HepG2 (cell line): Measurements from ENCODE around the gene CRB1. TPM values are rescaled to one million over a fixed set of nuclear protein-coding genes. Genes with fewer than 3 reads are reported as not detected.

Experiments
- ELF1 ChIP-seq: sonication (generic); formaldehyde crosslinking; IDR thresholded peaks from 2 replicates; pipeline ENCODE4 v1.4.0; 2020; ENCODE audit warnings: missing genetic modification reagents
- GZF1 ChIP-seq: sonication (generic); formaldehyde crosslinking; IDR thresholded peaks from 2 replicates; pipeline ENCODE4 v1.5.1; 2020; ENCODE audit warnings: mild to moderate bottlenecking, missing genetic modification reagents
- NFE2L1 ChIP-seq: sonication (generic); formaldehyde crosslinking; IDR thresholded peaks from 2 replicates; pipeline ENCODE4 v1.4.0; 2020; ENCODE audit warnings: missing genetic modification reagents, mild to moderate bottlenecking, borderline replicate concordance
- RARA ChIP-seq: IDR thresholded peaks from 2 replicates; pipeline ENCODE4 v1.6.1; 2016; ENCODE audit warnings: missing genetic modification reagents, missing compliant biosample characterization
- ZNF12 ChIP-seq: sonication (generic); formaldehyde crosslinking; IDR thresholded peaks from 2 replicates; pipeline ENCODE4 v1.5.0; 2020; ENCODE audit warnings: missing genetic modification reagents
- ZNF670 ChIP-seq: sonication (generic); formaldehyde crosslinking; IDR thresholded peaks from 2 replicates; pipeline ENCODE4 v1.8.0; 2022; ENCODE audit warnings: mild to moderate bottlenecking, missing genetic modification reagents, borderline replicate concordance
- ZNF775 ChIP-seq: sonication (generic); formaldehyde crosslinking; IDR thresholded peaks from 2 replicates; pipeline ENCODE4 v1.4.0; 2020; ENCODE audit warnings: missing genetic modification reagents, mild to moderate bottlenecking, moderate library complexity, borderline replicate concordance
- polyA plus RNA-seq, 8 experiments: library from polyadenylated mRNA; depleted of rRNA in 3 of 8; stranded (reverse) in 7 of 8; unstranded in 1 of 8; fragments of >200 nt; fragmentation: Illumina TruSeq in 4 of 8; extraction: Trizol in 4 of 8; gene quantifications; 2 replicates each; pipeline versions ENCODE4 v1.2.1 to v1.2.3, GENCODE V29; 2011 to 2016; ENCODE audit warnings: low read depth in 4 of 8, missing spikeins in 1 of 8, mixed read lengths in 1 of 8; ENCODE audit not compliant: insufficient read depth in 1 of 8
- total RNA-seq, 5 experiments: library from RNA; depleted of rRNA; stranded (reverse); fragments of >200 nt; fragmentation: Illumina TruSeq; extraction: Trizol; gene quantifications; 2 replicates each; pipeline ENCODE4 v1.2.3, GENCODE V29; 2016; ENCODE audit warnings: low read depth in 1 of 5
- TF ChIP-seq, protein P1 (sequence below): sonication (generic); formaldehyde crosslinking; IDR thresholded peaks from 2 replicates; pipeline ENCODE4 v1.5.0; 2020; ENCODE audit warnings: missing genetic modification reagents
- TF ChIP-seq, protein P2 (sequence below): sonication (generic); formaldehyde crosslinking; IDR thresholded peaks from 2 replicates; pipeline ENCODE4 v1.5.1; 2020; ENCODE audit warnings: missing genetic modification reagents, mild to moderate bottlenecking, borderline replicate concordance
- TF ChIP-seq, protein P3 (sequence below): sonication (generic); formaldehyde crosslinking; IDR thresholded peaks from 2 replicates; pipeline ENCODE4 v1.4.0; 2020; ENCODE audit warnings: missing genetic modification reagents
- TF ChIP-seq, protein P4 (sequence below): sonication (generic); formaldehyde crosslinking; IDR thresholded peaks from 2 replicates; pipeline ENCODE4 v1.4.0; 2020; ENCODE audit warnings: mild to moderate bottlenecking, missing genetic modification reagents

CRB1 gene
- total and polyA plus RNA-seq, 2 of the 13 experiments (the other 11 are each of a cell fraction or from before 2014, with no cell fraction given) = 0.01 TPM; not detected in 1

DNA sequence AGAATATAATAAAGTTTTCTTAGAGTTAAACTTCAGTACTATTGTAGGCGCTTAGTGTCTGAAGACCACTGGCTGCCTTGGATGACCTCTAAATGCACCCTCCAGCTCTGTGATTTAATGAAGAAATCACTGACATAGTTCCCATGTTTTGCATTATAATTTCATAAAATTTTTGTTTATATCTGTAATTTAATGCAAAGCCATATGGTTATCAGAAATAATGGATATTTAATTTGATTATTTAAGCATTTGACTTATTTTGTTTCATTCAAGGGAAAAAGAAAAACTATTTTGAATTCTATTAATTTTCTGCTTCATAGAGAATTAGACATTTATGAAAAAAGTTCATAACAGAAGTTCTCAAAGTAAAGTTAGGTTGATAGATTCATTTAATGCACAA lies 18.6 kb downstream of the CRB1 start (continued):
- TF ChIP-seq GZF1 (no peak), ZNF670 (CRISPR knock-in tag) (no peak), ZNF775 (CRISPR knock-in tag) (no peak), NFE2L1 (no peak), RARA (CRISPR knock-in tag) (no peak), ELF1 (CRISPR knock-in tag) (no peak), ZNF12 (CRISPR knock-in tag) (no peak)
- TF ChIP-seq, protein P1, sequence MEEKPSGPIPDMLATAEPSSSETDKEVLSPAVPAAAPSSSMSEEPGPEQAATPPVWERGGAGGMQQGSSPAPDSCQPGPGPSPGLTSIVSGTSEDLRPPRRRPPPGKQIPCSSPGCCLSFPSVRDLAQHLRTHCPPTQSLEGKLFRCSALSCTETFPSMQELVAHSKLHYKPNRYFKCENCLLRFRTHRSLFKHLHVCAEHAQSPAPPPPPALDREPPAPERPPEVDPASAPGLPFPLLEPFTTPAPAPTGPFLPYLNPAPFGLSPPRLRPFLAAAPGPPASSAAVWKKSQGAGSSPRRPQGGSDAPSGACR = no peak
- TF ChIP-seq, protein P2, sequence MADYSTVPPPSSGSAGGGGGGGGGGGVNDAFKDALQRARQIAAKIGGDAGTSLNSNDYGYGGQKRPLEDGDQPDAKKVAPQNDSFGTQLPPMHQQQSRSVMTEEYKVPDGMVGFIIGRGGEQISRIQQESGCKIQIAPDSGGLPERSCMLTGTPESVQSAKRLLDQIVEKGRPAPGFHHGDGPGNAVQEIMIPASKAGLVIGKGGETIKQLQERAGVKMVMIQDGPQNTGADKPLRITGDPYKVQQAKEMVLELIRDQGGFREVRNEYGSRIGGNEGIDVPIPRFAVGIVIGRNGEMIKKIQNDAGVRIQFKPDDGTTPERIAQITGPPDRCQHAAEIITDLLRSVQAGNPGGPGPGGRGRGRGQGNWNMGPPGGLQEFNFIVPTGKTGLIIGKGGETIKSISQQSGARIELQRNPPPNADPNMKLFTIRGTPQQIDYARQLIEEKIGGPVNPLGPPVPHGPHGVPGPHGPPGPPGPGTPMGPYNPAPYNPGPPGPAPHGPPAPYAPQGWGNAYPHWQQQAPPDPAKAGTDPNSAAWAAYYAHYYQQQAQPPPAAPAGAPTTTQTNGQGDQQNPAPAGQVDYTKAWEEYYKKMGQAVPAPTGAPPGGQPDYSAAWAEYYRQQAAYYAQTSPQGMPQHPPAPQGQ = no peak
- TF ChIP-seq, protein P3, sequence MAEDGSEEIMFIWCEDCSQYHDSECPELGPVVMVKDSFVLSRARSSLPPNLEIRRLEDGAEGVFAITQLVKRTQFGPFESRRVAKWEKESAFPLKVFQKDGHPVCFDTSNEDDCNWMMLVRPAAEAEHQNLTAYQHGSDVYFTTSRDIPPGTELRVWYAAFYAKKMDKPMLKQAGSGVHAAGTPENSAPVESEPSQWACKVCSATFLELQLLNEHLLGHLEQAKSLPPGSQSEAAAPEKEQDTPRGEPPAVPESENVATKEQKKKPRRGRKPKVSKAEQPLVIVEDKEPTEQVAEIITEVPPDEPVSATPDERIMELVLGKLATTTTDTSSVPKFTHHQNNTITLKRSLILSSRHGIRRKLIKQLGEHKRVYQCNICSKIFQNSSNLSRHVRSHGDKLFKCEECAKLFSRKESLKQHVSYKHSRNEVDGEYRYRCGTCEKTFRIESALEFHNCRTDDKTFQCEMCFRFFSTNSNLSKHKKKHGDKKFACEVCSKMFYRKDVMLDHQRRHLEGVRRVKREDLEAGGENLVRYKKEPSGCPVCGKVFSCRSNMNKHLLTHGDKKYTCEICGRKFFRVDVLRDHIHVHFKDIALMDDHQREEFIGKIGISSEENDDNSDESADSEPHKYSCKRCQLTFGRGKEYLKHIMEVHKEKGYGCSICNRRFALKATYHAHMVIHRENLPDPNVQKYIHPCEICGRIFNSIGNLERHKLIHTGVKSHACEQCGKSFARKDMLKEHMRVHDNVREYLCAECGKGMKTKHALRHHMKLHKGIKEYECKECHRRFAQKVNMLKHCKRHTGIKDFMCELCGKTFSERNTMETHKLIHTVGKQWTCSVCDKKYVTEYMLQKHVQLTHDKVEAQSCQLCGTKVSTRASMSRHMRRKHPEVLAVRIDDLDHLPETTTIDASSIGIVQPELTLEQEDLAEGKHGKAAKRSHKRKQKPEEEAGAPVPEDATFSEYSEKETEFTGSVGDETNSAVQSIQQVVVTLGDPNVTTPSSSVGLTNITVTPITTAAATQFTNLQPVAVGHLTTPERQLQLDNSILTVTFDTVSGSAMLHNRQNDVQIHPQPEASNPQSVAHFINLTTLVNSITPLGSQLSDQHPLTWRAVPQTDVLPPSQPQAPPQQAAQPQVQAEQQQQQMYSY = no peak
- TF ChIP-seq, protein P4, sequence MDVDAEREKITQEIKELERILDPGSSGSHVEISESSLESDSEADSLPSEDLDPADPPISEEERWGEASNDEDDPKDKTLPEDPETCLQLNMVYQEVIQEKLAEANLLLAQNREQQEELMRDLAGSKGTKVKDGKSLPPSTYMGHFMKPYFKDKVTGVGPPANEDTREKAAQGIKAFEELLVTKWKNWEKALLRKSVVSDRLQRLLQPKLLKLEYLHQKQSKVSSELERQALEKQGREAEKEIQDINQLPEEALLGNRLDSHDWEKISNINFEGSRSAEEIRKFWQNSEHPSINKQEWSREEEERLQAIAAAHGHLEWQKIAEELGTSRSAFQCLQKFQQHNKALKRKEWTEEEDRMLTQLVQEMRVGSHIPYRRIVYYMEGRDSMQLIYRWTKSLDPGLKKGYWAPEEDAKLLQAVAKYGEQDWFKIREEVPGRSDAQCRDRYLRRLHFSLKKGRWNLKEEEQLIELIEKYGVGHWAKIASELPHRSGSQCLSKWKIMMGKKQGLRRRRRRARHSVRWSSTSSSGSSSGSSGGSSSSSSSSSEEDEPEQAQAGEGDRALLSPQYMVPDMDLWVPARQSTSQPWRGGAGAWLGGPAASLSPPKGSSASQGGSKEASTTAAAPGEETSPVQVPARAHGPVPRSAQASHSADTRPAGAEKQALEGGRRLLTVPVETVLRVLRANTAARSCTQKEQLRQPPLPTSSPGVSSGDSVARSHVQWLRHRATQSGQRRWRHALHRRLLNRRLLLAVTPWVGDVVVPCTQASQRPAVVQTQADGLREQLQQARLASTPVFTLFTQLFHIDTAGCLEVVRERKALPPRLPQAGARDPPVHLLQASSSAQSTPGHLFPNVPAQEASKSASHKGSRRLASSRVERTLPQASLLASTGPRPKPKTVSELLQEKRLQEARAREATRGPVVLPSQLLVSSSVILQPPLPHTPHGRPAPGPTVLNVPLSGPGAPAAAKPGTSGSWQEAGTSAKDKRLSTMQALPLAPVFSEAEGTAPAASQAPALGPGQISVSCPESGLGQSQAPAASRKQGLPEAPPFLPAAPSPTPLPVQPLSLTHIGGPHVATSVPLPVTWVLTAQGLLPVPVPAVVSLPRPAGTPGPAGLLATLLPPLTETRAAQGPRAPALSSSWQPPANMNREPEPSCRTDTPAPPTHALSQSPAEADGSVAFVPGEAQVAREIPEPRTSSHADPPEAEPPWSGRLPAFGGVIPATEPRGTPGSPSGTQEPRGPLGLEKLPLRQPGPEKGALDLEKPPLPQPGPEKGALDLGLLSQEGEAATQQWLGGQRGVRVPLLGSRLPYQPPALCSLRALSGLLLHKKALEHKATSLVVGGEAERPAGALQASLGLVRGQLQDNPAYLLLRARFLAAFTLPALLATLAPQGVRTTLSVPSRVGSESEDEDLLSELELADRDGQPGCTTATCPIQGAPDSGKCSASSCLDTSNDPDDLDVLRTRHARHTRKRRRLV (CRISPR knock-in tag) = no peak
